ENCODE results near the gene OGN. TPM values are rescaled to one million over a fixed set of nuclear protein-coding genes. Genes with fewer than 3 reads are reported as not detected.

OGN gene
- total and polyA plus RNA-seq, 2 of the 13 experiments (the other 11 are each of a cell fraction or from before 2014, with no cell fraction given): not detected

DNA sequence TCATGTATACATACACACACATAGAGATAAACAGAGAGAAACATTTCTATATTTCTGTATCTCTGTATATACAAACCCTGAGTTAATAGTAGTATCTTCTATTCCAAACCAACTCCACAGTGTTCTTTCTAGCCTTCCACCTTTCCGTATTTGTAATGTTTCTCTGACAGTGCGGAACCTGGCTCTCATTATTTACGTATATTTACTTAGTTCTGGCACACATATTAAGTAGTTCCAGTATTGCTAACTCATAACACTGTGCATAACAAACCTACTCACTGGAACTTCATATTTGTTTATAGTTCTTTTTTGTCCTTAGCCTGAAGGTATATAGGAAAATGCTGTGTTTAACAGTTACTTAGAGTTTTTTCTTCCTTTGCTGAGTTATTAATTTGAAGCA is 6.5 kb downstream of the OGN start:
- FAIRE-seq (no peak), ATAC-seq (no peak), DNase-seq (ENCODE audit: low spot score) (no peak)
- intact Hi-C loops (cut with micrococcal nuclease; ENCODE audit: unreplicated experiment) (no loop called here), in situ Hi-C loops (cut with HindIII; ENCODE audit: extremely low pct_ligation_motif_present, low pct_unique_long_range_greater_than_20kb) (no loop called here)
- no peaks in the 10 kb centered on the region for H3K36me3 ChIP-seq (replicated peaks in 1 of 2; ENCODE audit: control insufficient read depth in 1 of 2, insufficient read depth in 2 of 2, low read length in 2 of 2)
- WGBS (ENCODE audit: low lambda C conversion rate): 96% methylated on average over 3 of the region's 3 CpGs
- H3K79me2 ChIP-seq (ENCODE audit: insufficient read depth, low read length): no peaks in the 10 kb centered on the region
- H3K9ac ChIP-seq (ENCODE audit: insufficient read depth, low read depth, low read length): no peak overlapping the region
- BruUV-seq (replicated peaks): no TSS peak
- no peaks in the 10 kb centered on the region for H3K4me1 ChIP-seq (ENCODE audit: insufficient read depth, low read length)
- no peaks in the 10 kb centered on the region for H3K9me3 ChIP-seq (ENCODE audit: low read length)
- ChIA-PET POLR2A (no interaction called here), CTCF (ENCODE audit: low intra/inter-chr PET ratio, low total read pairs) (no interaction called here)
- no peak overlapping the region for H3K4me2 ChIP-seq (ENCODE audit: low read depth, low read length)
- no peak overlapping the region for H2AFZ ChIP-seq (ENCODE audit: low read length)
- H3K4me3 ChIP-seq (replicated peaks in 1 of 3; ENCODE audit: insufficient read depth in 1 of 3, low read depth in 2 of 3, low read length in 3 of 3): no peak overlapping the region
- no peak overlapping the region for H3K27ac ChIP-seq (ENCODE audit: extremely low read length, insufficient read depth, low read length)
- H3K27me3 ChIP-seq (ENCODE audit: control insufficient read depth in 1 of 2, insufficient read depth in 2 of 2, low read length in 2 of 2): no peaks in the 10 kb centered on the region
- H4K20me1 ChIP-seq (ENCODE audit: insufficient read depth, low read length): no peaks in the 10 kb centered on the region
- TF ChIP-seq, protein P1, sequence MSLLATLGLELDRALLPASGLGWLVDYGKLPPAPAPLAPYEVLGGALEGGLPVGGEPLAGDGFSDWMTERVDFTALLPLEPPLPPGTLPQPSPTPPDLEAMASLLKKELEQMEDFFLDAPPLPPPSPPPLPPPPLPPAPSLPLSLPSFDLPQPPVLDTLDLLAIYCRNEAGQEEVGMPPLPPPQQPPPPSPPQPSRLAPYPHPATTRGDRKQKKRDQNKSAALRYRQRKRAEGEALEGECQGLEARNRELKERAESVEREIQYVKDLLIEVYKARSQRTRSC (CRISPR knock-in tag; IDR thresholded peaks at IDR 0.05; ENCODE audit: low read depth): no peak
- TF ChIP-seq ZNF430 (CRISPR knock-in tag; IDR thresholded peaks at IDR 0.05) (no peak), PTBP1 (IDR thresholded peaks at IDR 0.05; ENCODE audit: low read depth, low read length, poor library complexity, severe bottlenecking) (no peak), XRCC5 (optimal IDR thresholded peaks at IDR 0.05; ENCODE audit: low read length) (no peak), IKZF1 (IDR thresholded peaks at IDR 0.05) (no peak), HOXA7 (CRISPR knock-in tag; IDR thresholded peaks at IDR 0.05) (no peak)
- TF ChIP-seq, protein P2, sequence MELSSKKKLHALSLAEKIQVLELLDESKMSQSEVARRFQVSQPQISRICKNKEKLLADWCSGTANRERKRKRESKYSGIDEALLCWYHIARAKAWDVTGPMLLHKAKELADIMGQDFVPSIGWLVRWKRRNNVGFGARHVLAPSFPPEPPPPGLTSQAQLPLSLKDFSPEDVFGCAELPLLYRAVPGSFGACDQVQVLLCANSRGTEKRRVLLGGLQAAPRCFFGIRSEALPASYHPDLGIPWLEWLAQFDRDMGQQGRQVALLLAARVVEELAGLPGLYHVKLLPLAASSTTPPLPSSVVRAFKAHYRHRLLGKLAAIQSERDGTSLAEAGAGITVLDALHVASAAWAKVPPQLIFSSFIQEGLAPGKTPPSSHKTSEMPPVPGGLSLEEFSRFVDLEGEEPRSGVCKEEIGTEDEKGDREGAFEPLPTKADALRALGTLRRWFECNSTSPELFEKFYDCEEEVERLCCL (CRISPR knock-in tag; IDR thresholded peaks at IDR 0.05; ENCODE audit: borderline replicate concordance): no peak
- TF ChIP-seq, protein P3, sequence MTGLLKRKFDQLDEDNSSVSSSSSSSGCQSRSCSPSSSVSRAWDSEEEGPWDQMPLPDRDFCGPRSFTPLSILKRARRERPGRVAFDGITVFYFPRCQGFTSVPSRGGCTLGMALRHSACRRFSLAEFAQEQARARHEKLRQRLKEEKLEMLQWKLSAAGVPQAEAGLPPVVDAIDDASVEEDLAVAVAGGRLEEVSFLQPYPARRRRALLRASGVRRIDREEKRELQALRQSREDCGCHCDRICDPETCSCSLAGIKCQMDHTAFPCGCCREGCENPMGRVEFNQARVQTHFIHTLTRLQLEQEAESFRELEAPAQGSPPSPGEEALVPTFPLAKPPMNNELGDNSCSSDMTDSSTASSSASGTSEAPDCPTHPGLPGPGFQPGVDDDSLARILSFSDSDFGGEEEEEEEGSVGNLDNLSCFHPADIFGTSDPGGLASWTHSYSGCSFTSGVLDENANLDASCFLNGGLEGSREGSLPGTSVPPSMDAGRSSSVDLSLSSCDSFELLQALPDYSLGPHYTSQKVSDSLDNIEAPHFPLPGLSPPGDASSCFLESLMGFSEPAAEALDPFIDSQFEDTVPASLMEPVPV (CRISPR knock-in tag; IDR thresholded peaks at IDR 0.05): no peak
- TF ChIP-seq, protein P4, sequence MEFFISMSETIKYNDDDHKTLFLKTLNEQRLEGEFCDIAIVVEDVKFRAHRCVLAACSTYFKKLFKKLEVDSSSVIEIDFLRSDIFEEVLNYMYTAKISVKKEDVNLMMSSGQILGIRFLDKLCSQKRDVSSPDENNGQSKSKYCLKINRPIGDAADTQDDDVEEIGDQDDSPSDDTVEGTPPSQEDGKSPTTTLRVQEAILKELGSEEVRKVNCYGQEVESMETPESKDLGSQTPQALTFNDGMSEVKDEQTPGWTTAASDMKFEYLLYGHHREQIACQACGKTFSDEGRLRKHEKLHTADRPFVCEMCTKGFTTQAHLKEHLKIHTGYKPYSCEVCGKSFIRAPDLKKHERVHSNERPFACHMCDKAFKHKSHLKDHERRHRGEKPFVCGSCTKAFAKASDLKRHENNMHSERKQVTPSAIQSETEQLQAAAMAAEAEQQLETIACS (CRISPR knock-in tag; IDR thresholded peaks at IDR 0.05): no peak
- TF ChIP-seq, protein P5, sequence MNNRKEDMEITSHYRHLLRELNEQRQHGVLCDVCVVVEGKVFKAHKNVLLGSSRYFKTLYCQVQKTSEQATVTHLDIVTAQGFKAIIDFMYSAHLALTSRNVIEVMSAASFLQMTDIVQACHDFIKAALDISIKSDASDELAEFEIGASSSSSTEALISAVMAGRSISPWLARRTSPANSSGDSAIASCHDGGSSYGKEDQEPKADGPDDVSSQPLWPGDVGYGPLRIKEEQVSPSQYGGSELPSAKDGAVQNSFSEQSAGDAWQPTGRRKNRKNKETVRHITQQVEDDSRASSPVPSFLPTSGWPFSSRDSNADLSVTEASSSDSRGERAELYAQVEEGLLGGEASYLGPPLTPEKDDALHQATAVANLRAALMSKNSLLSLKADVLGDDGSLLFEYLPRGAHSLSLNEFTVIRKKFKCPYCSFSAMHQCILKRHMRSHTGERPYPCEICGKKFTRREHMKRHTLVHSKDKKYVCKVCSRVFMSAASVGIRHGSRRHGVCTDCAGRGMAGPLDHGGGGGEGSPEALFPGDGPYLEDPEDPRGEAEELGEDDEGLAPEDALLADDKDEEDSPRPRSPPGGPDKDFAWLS (CRISPR knock-in tag; IDR thresholded peaks at IDR 0.05; ENCODE audit: borderline replicate concordance): no peak
- TF ChIP-seq, protein P6, sequence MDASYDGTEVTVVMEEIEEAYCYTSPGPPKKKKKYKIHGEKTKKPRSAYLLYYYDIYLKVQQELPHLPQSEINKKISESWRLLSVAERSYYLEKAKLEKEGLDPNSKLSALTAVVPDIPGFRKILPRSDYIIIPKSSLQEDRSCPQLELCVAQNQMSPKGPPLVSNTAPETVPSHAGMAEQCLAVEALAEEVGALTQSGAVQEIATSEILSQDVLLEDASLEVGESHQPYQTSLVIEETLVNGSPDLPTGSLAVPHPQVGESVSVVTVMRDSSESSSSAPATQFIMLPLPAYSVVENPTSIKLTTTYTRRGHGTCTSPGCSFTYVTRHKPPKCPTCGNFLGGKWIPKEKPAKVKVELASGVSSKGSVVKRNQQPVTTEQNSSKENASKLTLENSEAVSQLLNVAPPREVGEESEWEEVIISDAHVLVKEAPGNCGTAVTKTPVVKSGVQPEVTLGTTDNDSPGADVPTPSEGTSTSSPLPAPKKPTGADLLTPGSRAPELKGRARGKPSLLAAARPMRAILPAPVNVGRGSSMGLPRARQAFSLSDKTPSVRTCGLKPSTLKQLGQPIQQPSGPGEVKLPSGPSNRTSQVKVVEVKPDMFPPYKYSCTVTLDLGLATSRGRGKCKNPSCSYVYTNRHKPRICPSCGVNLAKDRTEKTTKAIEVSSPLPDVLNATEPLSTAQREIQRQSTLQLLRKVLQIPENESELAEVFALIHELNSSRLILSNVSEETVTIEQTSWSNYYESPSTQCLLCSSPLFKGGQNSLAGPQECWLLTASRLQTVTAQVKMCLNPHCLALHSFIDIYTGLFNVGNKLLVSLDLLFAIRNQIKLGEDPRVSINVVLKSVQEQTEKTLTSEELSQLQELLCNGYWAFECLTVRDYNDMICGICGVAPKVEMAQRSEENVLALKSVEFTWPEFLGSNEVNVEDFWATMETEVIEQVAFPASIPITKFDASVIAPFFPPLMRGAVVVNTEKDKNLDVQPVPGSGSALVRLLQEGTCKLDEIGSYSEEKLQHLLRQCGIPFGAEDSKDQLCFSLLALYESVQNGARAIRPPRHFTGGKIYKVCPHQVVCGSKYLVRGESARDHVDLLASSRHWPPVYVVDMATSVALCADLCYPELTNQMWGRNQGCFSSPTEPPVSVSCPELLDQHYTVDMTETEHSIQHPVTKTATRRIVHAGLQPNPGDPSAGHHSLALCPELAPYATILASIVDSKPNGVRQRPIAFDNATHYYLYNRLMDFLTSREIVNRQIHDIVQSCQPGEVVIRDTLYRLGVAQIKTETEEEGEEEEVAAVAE (CRISPR knock-in tag; IDR thresholded peaks at IDR 0.05; ENCODE audit: borderline replicate concordance): no peak
- TF ChIP-seq, protein P7, sequence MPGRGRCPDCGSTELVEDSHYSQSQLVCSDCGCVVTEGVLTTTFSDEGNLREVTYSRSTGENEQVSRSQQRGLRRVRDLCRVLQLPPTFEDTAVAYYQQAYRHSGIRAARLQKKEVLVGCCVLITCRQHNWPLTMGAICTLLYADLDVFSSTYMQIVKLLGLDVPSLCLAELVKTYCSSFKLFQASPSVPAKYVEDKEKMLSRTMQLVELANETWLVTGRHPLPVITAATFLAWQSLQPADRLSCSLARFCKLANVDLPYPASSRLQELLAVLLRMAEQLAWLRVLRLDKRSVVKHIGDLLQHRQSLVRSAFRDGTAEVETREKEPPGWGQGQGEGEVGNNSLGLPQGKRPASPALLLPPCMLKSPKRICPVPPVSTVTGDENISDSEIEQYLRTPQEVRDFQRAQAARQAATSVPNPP (CRISPR knock-in tag; IDR thresholded peaks at IDR 0.05): no peak

All from HepG2 (cell line).